Measurements from ENCODE around the gene TAF11L8.
"Not testable (repeated sequence)": the region's sequence is repeated elsewhere in the genome, so short reads cannot be mapped to it uniquely, and the experiment has no call there.

TAF11L8 gene

DNA sequence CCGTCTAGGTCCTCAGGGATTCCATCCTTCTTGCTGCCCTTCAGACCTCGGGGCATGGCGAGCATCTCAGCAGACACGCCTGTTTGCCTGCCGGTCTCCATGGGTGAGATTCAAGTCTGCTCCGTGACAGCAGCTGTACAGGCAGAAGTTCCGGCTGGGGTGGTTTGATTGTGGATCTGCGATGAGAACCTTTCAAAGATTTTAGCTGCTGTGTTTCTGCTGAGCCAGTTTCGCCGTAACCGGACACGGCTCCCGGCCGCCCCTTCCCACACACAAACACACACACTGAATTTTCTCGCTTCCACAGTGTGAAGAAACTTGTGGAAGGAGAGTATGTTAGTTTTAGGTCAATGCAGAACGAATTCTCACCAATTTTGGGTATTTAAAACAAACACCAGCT, at the start of gene TAF11L8:
Gene TAF11L8, minus strand, starts transcription at position 101 of the 400 bp plus-strand sequence.
- DNase-seq (ENCODE audit: low read depth) = not testable (repeated sequence)

DNA sequence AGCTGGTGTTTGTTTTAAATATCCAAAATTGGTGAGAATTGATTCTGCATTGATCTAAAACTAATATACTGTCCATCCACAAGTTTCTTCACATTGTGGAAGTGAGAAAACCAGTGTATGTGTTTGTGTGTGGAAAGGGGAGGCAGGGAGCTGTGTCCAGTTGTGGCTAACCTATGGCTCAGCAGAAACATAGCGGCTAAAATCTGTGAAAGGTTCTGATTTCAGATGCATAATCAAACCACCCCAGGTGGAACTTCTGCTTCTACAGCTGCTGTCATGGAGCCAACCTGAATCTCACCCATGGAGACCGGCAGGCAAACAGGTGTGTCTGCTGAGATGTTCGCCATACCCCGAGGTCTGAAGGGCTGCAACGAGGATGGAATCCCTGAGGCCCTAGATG, 43.4 kb upstream of the TAF11L8 start, which contains the start of gene TAF11L14:
Gene TAF11L14, plus strand, starts transcription at position 301 of the 400 bp plus-strand sequence.
- no peak for DNase-seq (ENCODE audit: low read depth)

DNA sequence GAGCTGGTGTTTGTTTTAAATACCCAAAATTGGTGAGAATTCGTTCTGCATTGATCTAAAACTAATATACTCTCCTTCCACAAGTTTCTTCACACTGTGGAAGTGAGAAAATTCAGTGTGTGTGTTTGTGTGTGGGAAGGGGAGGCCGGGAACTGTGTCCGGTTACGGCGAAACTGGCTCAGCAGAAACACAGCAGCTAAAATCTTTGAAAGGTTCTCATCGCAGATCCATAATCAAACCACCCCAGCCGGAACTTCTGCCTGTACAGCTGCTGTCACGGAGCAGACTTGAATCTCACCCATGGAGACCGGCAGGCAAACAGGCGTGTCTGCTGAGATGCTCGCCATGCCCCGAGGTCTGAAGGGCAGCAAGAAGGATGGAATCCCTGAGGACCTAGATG, 41.0 kb upstream of the TAF11L8 start, which contains the start of gene TAF11L13:
Gene TAF11L13, plus strand, starts transcription at position 301 of the 400 bp plus-strand sequence.
- not testable (repeated sequence) for DNase-seq (ENCODE audit: low read depth)

DNA sequence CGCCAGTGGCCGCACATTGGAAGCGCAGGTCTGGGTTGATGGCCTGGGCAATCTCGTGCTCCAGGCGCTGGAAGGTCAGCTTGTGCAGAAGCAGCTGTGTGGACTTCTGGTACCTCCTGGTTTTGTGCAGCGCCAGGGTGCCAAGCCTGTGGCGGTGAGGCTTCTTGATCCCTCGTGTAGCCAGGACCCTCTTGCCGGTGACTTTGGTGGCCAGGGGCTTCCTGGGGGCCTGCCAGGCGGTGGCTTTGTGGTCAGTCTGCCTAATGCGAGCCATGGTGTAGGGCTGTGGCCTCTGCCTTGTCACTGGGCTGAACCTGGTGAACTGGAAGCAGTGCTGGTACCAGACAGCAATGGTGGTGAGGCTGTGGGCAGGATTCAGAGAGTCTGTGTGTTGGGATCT, 34.9 kb upstream of the TAF11L8 start:
- no peak for DNase-seq (ENCODE audit: low read depth)

DNA sequence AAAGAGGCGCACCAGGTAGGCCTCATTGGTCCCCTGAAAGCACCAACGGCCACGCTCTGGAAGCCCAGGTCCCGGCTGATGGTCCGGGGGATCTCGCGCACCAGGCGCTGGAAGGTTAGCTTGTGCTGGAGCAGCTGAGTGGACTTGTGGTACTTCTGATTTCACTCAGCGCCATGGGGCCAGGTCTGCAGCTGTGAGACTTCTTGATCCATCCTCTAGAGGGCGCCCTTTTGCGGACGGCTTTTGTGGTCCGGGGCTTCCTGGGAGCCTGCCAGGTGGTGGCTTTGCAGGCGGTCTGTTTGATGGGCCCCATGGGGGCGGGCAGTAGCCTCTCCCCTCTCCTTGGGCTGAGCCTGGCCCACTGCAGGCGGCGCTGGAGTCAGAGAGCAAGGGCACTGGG, 29.9 kb upstream of the TAF11L8 start:
- no peak for DNase-seq (ENCODE audit: low read depth)

DNA sequence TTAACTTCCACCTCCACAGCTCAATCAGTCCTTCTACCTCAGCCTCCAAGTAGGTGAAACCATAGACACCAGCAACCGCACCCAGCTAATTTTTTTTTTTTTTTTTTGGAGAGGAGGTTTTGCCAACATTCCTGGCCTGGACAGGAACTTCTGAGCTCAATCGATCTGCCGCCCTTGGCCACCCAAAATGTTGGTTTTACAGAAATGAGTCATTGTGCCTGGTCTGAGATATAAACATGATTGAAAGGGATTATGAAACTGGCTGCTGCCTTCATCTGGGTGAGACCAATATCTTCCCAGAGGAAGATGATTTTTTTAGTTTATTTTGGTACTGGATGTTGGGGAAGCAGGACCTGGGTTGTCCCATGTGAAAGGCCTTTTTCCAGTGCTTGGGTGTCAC, 28.6 kb upstream of the TAF11L8 start:
- DNase-seq (ENCODE audit: low read depth) = no peak

DNA sequence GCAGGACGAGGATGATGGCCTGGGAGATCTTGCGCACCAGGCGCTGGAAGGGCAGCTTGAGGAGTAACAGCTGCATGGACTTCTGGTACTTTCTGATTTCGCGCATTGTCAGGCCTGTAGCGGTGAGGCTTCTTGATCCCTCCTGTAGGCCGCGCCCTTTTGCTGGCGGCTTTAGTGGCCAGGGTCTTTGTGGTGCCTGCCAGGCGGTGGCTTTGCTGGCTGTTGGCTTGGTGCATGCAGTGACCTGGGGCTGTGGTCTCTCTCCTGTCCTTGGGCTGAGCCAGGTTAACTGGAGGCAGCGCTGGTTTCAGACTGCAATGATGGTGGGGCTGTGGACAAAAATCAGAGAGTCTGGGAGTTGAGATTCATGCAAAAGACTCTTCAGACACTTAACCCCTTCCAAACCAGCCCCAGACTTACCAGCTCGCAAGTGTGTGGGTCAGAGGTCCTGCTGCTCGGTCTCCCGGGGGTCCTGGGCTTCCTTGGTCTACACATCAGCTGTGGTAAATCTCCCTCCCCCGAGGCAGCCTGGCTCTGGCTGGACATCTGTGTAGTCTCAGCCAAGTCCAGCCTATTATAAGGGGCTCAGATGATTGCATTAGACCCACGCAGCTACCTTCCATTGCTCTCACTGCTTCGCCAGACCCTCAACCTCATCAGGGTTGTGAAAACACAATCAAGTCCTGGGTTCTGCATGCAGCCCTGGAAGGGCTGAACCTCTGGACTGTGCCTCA, 24.3 kb upstream of the TAF11L8 start:
- DNase-seq (ENCODE audit: low read depth) = no peak

DNA sequence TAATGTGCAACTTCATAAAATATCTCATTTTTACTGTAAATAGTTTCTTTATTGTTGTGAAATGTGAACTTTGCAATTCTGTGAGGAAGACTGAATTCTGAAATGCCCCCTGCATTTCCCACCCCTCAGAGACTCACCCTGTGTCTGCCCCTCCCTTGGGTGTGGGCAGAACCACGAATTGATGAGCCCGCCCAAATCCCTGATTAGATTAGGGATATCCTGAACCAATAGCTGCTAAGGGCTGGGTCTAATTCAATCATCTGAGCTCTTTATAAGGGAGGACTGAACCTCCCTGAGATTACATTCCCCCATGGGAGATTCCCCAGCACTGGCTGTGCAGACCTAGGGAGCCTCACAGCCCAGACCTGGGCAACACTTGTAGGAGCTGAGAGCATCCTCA, 19.3 kb upstream of the TAF11L8 start, which contains the start of gene TAF11L12:
Gene TAF11L12, plus strand, starts transcription at position 301 of the 400 bp plus-strand sequence.
- DNase-seq (ENCODE audit: low read depth) = not testable (repeated sequence)

DNA sequence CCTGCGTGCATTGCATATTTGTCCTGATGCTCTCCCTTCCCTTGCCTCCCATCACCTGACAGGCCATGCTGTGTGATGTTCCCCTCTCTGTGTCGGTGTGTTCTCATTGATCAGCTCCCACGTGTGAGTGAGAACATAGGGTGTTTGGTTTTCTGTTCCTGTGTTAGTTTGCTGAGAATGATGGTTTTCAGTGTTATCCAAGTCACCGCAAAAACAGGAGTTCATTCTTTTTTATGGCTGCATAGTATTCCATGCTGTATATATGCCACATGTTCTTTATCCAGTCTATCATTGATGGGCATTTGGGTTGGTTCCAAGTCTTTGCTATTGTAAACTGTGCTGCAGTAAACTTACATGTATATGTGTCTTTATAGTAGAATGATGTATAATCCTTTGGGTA, 16.7 kb upstream of the TAF11L8 start:
- not testable (repeated sequence) for DNase-seq (ENCODE audit: low read depth)

DNA sequence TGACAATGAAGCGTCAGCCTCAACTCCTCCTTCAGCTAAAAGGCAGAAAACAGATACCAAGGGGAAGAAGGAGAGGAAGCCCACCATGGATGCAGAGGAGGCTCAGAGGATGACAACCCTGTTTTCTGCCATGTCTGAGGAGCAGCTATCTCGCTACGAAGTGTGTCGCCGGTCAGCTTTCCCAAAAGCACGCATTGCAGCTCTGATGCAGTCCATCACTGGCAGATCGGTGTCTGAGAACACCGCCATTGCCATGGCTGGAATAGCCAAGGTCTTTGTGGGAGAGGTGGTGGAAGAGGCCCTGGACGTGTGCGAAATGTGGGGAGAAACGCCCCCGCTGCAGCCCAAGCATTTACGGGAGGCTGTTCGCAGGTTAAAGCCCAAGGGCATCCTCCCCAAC, 14.2 kb upstream of the TAF11L8 start:
- DNase-seq (ENCODE audit: low read depth) = no peak

DNA sequence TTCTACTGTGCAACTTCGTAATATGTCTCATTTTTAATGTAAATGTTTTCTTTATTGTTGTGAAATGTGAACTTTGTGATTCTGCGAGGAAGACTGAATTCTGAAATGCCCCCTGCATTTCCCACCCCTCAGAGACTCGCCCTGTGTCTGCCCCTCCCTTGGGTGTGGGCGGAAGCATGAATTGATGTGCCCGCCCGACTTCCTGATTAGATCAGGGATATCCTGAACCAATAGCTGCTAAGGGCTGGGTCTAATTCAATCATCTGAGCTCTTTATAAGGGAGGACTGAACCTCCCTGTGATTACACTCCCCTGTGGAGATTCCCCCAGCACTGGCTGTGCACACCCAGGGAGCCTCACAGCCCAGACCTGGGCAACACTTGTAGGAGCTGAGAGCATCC, 13.1 kb upstream of the TAF11L8 start, which contains the start of gene TAF11L11:
Gene TAF11L11, plus strand, starts transcription at position 304 of the 400 bp plus-strand sequence.
- DNase-seq (ENCODE audit: low read depth) = not testable (repeated sequence)

DNA sequence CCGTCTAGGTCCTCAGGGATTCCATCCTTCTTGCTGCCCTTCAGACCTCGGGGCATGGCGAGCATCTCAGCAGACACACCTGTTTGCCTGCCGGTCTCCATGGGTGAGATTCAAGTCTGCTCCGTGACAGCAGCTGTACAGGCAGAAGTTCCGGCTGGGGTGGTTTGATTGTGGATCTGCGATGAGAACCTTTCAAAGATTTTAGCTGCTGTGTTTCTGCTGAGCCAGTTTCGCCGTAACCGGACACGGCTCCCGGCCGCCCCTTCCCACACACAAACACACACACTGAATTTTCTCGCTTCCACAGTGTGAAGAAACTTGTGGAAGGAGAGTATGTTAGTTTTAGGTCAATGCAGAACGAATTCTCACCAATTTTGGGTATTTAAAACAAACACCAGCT, 7.0 kb upstream of the TAF11L8 start, which contains the start of gene TAF11L10:
Gene TAF11L10, minus strand, starts transcription at position 101 of the 400 bp plus-strand sequence.
- not testable (repeated sequence) for DNase-seq (ENCODE audit: low read depth)

DNA sequence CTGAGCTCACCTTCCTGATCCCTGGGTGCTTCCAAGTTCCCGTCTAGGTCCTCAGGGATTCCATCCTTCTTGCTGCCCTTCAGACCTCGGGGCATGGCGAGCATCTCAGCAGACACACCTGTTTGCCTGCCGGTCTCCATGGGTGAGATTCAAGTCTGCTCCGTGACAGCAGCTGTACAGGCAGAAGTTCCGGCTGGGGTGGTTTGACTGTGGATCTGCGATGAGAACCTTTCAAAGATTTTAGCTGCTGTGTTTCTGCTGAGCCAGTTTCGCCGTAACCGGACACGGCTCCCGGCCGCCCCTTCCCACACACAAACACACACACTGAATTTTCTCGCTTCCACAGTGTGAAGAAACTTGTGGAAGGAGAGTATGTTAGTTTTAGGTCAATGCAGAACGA, 3.5 kb upstream of the TAF11L8 start, which contains the start of gene TAF11L9:
Gene TAF11L9, minus strand, starts transcription at position 140 of the 400 bp plus-strand sequence.
- DNase-seq (ENCODE audit: low read depth) = not testable (repeated sequence)

DNA sequence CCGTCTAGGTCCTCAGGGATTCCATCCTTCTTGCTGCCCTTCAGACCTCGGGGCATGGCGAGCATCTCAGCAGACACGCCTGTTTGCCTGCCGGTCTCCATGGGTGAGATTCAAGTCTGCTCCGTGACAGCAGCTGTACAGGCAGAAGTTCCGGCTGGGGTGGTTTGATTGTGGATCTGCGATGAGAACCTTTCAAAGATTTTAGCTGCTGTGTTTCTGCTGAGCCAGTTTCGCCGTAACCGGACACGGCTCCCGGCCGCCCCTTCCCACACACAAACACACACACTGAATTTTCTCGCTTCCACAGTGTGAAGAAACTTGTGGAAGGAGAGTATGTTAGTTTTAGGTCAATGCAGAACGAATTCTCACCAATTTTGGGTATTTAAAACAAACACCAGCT, 5.1 kb downstream of the TAF11L8 start, which contains the start of gene TAF11L7:
Gene TAF11L7, minus strand, starts transcription at position 101 of the 400 bp plus-strand sequence.
- not testable (repeated sequence) for DNase-seq (ENCODE audit: low read depth)
